Mesothelial cell of epicardium (in vitro differentiated cells): ENCODE measurements around the gene ATG14. TPM values are rescaled to one million over a fixed set of nuclear protein-coding genes. Genes with fewer than 3 reads are reported as not detected.

Experiments used
- DNase-seq, 2 experiments: peaks; one replicate each; pipeline ENCODE4 v3.0.0; 2021; ENCODE audit warnings: low spot score in 2 of 2; ENCODE audit not compliant: unreplicated experiment in 2 of 2
- H3K27ac Mint-ChIP-seq: 2 replicates; pipeline ENCODE4 v1.8.0; 2021; ENCODE audit warnings: mixed read lengths
- H3K27me3 Mint-ChIP-seq: 2 replicates; pipeline ENCODE4 v1.8.0; 2021; ENCODE audit warnings: low read depth, mixed read lengths
- H3K36me3 Mint-ChIP-seq: 2 replicates; pipeline ENCODE4 v1.8.0; 2021; ENCODE audit warnings: mixed read lengths
- H3K4me1 Mint-ChIP-seq: 2 replicates; pipeline ENCODE4 v1.8.0; 2021; ENCODE audit warnings: mixed read lengths
- H3K4me3 Mint-ChIP-seq: 2 replicates; pipeline ENCODE4 v1.8.0; 2021; ENCODE audit warnings: mild to moderate bottlenecking, moderate library complexity, mixed read lengths
- H3K9me3 Mint-ChIP-seq: 2 replicates; pipeline ENCODE4 v1.8.0; 2021; ENCODE audit warnings: mixed read lengths
- total RNA-seq: library from RNA; stranded (reverse); gene quantifications from 3 replicates; pipeline ENCODE4 v1.2.1, GENCODE V29; 2021
- TF ChIP-seq, protein P1 (sequence below): fragments of 200-600 bp; sonication (generic); IDR thresholded peaks from one replicate; pipeline ENCODE4 v1.5.0; 2021; ENCODE audit warnings: antibody characterized with exemption; ENCODE audit not compliant: unreplicated experiment

Gene ATG14
- total RNA-seq, 1 donor from 2014 or later = 17.0 TPM

DNA sequence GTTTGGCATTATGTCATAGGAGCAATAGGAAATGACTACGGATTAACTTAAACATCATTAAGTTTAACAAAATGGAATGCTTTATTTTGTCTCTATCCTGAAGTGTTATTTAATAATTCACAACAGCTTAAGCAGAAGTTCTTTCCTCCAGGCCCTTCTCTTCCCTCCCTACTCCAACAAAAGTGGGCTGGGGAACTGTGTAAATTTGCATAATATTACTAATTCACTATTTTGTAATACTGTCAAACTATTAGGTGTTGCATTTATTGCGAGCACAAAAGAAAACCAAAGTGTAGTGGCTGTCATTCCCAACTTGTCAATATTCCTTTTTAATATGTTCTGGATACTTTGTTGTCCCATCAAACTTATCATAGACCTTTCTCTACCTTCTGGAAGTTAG lies 69.8 kb downstream of the ATG14 start:
- Mint-ChIP-seq H3K36me3 (no peaks in the 10 kb centered on the region), H3K4me1 (peaks cover 74% of the 10 kb centered on the region), H3K27ac (peak overlapping the region; percentile 74), H3K9me3 (no peaks in the 10 kb centered on the region), H3K27me3 (no peaks in the 10 kb centered on the region), H3K4me3 (no peak overlapping the region)
- TF ChIP-seq, protein P1, sequence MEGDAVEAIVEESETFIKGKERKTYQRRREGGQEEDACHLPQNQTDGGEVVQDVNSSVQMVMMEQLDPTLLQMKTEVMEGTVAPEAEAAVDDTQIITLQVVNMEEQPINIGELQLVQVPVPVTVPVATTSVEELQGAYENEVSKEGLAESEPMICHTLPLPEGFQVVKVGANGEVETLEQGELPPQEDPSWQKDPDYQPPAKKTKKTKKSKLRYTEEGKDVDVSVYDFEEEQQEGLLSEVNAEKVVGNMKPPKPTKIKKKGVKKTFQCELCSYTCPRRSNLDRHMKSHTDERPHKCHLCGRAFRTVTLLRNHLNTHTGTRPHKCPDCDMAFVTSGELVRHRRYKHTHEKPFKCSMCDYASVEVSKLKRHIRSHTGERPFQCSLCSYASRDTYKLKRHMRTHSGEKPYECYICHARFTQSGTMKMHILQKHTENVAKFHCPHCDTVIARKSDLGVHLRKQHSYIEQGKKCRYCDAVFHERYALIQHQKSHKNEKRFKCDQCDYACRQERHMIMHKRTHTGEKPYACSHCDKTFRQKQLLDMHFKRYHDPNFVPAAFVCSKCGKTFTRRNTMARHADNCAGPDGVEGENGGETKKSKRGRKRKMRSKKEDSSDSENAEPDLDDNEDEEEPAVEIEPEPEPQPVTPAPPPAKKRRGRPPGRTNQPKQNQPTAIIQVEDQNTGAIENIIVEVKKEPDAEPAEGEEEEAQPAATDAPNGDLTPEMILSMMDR = no peak
- no peak for DNase-seq

DNA sequence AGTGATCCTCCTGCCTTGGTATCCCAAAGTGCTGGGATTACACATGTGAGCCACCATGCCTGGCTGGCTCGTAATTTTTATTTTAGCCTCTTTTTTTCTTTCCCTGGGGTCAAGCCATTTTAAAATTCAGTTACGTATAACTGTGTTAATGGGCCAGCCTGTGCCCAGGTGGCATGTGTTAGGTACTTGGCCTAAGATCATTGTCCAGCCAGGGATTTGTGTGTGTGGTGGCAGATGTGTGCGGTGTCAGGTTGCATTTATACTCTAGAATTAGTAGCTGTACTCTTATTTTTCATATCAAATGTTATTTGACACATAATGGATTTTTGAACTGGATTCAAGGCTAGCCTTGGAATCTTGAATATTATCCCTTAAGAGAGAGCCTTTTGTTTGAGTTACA lies 71.1 kb downstream of the ATG14 start:
- H3K27me3 Mint-ChIP-seq = no peaks in the 10 kb centered on the region

DNA sequence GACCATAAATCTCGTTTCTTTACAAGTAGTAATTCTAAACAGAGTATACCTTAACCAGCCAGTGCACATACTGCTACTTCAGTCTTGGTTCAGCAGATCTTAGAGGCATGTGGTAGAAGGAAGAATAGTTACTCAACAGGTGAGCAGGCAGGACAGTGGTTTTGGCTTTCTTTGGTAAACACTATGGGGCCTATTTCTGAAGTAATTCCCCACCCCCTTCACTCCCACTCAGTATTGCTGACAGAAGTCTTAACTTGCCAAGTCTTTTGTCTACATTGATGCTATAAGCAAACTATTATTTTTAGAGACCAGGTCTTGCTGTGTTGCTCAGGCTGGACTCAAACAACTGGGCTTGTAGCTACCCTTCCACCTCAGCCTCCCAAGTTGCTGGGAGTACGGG lies 71.9 kb downstream of the ATG14 start:
- no peaks in the 10 kb centered on the region for H3K9me3 Mint-ChIP-seq
- DNase-seq = no peak

More for the DNA sequence above, 71.1 kb downstream of the ATG14 start:
- DNase-seq = no peak
- Mint-ChIP-seq H3K4me1 (peaks cover 78% of the 10 kb centered on the region), H3K36me3 (no peaks in the 10 kb centered on the region), H3K27ac (peak overlapping the region; percentile 82), H3K9me3 (no peaks in the 10 kb centered on the region), H3K4me3 (no peak overlapping the region)
- TF ChIP-seq, protein P1 = no peak

DNA sequence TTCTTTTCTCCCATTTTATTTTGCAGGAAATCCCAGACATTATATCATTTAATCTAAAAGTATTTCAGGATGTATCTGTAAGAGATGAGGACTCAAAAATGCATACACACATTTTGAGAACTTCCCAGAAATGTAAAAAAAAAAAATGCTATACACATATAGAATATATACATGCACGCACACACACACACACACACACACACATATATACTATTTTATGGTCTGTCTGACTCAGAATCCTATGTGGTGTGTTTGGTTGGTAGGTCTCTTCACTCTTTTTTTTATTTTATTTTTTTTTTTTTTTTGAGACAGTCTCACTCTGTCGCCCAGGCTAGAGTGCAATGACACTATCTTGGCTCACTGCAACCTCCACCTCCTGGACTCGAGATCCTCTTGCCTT lies 74.9 kb downstream of the ATG14 start:
- H3K27ac Mint-ChIP-seq = peak overlapping the region; percentile 97
- TF ChIP-seq, protein P1 = no peak
- DNase-seq = no peak
- no peaks in the 10 kb centered on the region for H3K9me3 Mint-ChIP-seq
- H3K4me1 Mint-ChIP-seq = peaks cover 80% of the 10 kb centered on the region
- no peaks in the 10 kb centered on the region for H3K36me3 Mint-ChIP-seq
- H3K27me3 Mint-ChIP-seq = no peaks in the 10 kb centered on the region
- peak overlapping the region; percentile 14 for H3K4me3 Mint-ChIP-seq

More for the DNA sequence above, 71.9 kb downstream of the ATG14 start:
- peak overlapping the region; percentile 82 for H3K27ac Mint-ChIP-seq
- TF ChIP-seq, protein P1 = no peak
- no peaks in the 10 kb centered on the region for H3K27me3 Mint-ChIP-seq
- H3K36me3 Mint-ChIP-seq = no peaks in the 10 kb centered on the region
- peaks cover 80% of the 10 kb centered on the region for H3K4me1 Mint-ChIP-seq
- no peak overlapping the region for H3K4me3 Mint-ChIP-seq

DNA sequence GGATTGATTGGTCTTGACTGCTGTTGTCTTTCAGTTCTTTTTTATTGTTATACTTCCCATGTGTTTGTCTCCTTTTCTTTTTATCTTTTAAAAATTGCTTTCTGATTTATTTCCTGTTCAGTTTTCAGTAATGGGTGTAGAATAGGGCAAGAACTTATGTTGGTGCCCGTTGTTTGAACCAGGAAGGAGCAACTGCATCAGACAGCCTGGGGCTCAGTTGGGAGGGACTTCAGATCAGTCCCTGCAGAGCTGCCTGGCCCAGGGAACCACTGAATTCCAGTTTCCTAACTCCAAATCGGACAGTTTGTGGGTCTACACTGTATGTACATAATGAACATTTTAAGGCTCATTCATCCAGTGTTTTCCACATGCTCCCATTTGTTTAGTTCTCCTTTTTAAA lies 75.5 kb downstream of the ATG14 start:
- Mint-ChIP-seq H3K27ac (peak overlapping the region; percentile 97), H3K4me1 (peaks cover 75% of the 10 kb centered on the region), H3K4me3 (peak overlapping the region; percentile 14), H3K27me3 (no peaks in the 10 kb centered on the region), H3K36me3 (no peaks in the 10 kb centered on the region), H3K9me3 (no peaks in the 10 kb centered on the region)
- DNase-seq = no peak
- TF ChIP-seq, protein P1 = no peak
